AG04449 (cell line): ENCODE data around the gene NUDT22.

ENCODE experiments used
- CTCF ChIA-PET: fragments of 350-600 bp; formaldehyde crosslinking; extraction: SDS; loops from one replicate; lab custom pipeline; 2021; ENCODE audit warnings: antibody characterized with exemption; lab: Yijun Ruan, JAX
- POLR2A ChIA-PET: fragments of 400-600, 350-600 bp; formaldehyde crosslinking; extraction: SDS; loops from one replicate; lab custom pipeline; 2020; ENCODE audit warnings: antibody characterized with exemption, inconsistent platforms; lab: Yijun Ruan, JAX
- DNase-seq: peaks from one replicate; pipeline ENCODE4 v3.0.0-alpha.2; 2010; ENCODE audit warnings: low read depth, low spot score
- H3K4me3 ChIP-seq: 2 replicates; pipeline ENCODE4 v1.5.1; 2011; ENCODE audit warnings: low read depth, mild to moderate bottlenecking, control low read depth, low read length
- CTCF ChIP-seq: IDR thresholded peaks from one replicate; pipeline ENCODE4 v1.5.1; 2011; ENCODE audit warnings: mild to moderate bottlenecking, moderate library complexity, low read length, control low read depth, inconsistent platforms; ENCODE audit not compliant: insufficient read depth; ENCODE audit errors: missing control alignments

NUDT22 gene

GRCh38 chr11:64235437-64236161 is 9.5 kb downstream of the NUDT22 start:
- POLR2A ChIA-PET = interaction anchor here (0.7 to 0.9 kb wide), 2 partner anchors 11 to 88 kb away, joined by 3 read pairs; no protein-coding TSS in a partner anchor
- CTCF ChIA-PET = interaction anchor here (1.0 to 3.8 kb wide), 5 partner anchors 10 to 68 kb away, joined by 3 to 25 read pairs (median 4); partner anchors contain the start of gene PLCB3
- no peak for DNase-seq
- H3K4me3 ChIP-seq = peak overlapping the region; percentile 66
- no peak for TF ChIP-seq CTCF

GRCh38 chr11:64237484-64237951 is 11.4 kb downstream of the NUDT22 start:
- ChIA-PET POLR2A (interaction anchor here (0.7 kb wide), 2 partner anchors 8 to 9 kb away, joined by 3 to 4 read pairs; partner anchors contain the start of gene PPP1R14B), CTCF (interaction anchor here (1.0 to 3.8 kb wide), 5 partner anchors 14 to 118 kb away, joined by 3 to 25 read pairs (median 4); partner anchors contain the start of gene PLCB3)
- no peak overlapping the region for H3K4me3 ChIP-seq
- no peak for DNase-seq
- TF ChIP-seq CTCF = no peak

- H3K4me3 ChIP-seq = no peak overlapping the region
- POLR2A ChIA-PET = no interaction called here
- no peak for TF ChIP-seq CTCF
- CTCF ChIA-PET = interaction anchor here (1.0 to 3.8 kb wide), 3 partner anchors 13 to 117 kb away, joined by 4 to 25 read pairs (median 4); partner anchors contain the start of gene PLCB3
- DNase-seq = no peak
Measured at GRCh38 chr11:64238076-64238475, 12.0 kb downstream of the NUDT22 start.

- CTCF ChIA-PET = interaction anchor here (0.7 to 3.8 kb wide), 2 partner anchors 12 to 62 kb away, joined by 3 to 25 read pairs; partner anchors contain the start of gene PLCB3
- no peak for TF ChIP-seq CTCF
- no peak overlapping the region for H3K4me3 ChIP-seq
- POLR2A ChIA-PET = no interaction called here
- no peak for DNase-seq
Measured at GRCh38 chr11:64238999-64239398, 12.9 kb downstream of the NUDT22 start.

GRCh38 chr11:64239662-64240434 is 13.8 kb downstream of the NUDT22 start:
- H3K4me3 ChIP-seq = peak overlapping the region; percentile 68
- ChIA-PET POLR2A (interaction anchor here (0.7 kb wide), 1 partner anchor 32 kb away, joined by 4 read pairs; no protein-coding TSS in a partner anchor), CTCF (interaction anchor here (2.1 kb wide), 1 partner anchor 12 kb away, joined by 7 read pairs; the partner anchor contains the start of gene PLCB3)
- no peak for TF ChIP-seq CTCF
- no peak for DNase-seq
